Stomach (tissue), 9 donors: ENCODE data around the gene P3H3. TPM values are rescaled to one million over a fixed set of nuclear protein-coding genes. Genes with fewer than 3 reads are reported as not detected.

Experiments used
- DNase-seq, 2 donors: peaks; one replicate each; pipeline versions ENCODE4 v3.0.0 to v3.0.0-alpha.2; 2013 to 2019
- H3K27ac ChIP-seq, 5 donors: fragments of 200-600 bp in 4 of 5; sonication (generic) in 4 of 5; one replicate each; pipeline ENCODE4 v1.5.1; 2013 to 2019; ENCODE audit warnings: mild to moderate bottlenecking in 1 of 5, moderate library complexity in 1 of 5
- H3K27me3 ChIP-seq, 3 donors: fragments of 200-600 bp; sonication (generic); one replicate each; pipeline ENCODE4 v1.5.1; 2017 to 2019; ENCODE audit warnings: mixed run types in 1 of 3
- H3K36me3 ChIP-seq, 4 donors: fragments of 200-600 bp; sonication (generic); 1 replicate in 3 of 4; 2 replicates in 1 of 4; pipeline ENCODE4 v1.5.1; 2016 to 2019
- H3K4me1 ChIP-seq, 4 donors: fragments of 200-600 bp; sonication (generic); one replicate each; pipeline ENCODE4 v1.5.1; 2016 to 2019
- H3K4me3 ChIP-seq, 4 donors: fragments of 200-600 bp; sonication (generic) in 3 of 4; one replicate each; pipeline ENCODE4 v1.5.1; 2016 to 2019; ENCODE audit warnings: mild to moderate bottlenecking in 1 of 4
- H3K9me3 ChIP-seq, 4 donors: fragments of 200-600 bp; sonication (generic); one replicate each; pipeline ENCODE4 v1.5.1; 2016 to 2019
- CTCF ChIP-seq, 7 experiments: fragments of 450-650 bp in 4 of 7; fragments of 200-600 bp in 3 of 7; sonication (generic) in 3 of 7; IDR thresholded peaks; one replicate each; pipeline ENCODE4 v1.5.1; 2016 to 2019; ENCODE audit warnings: antibody characterized with exemption in 7 of 7, control low read depth in 2 of 7, mild to moderate bottlenecking in 1 of 7
- EP300 ChIP-seq: sonication (generic); formaldehyde crosslinking; IDR thresholded peaks from one replicate; pipeline ENCODE4 v1.6.1; 2017; ENCODE audit warnings: antibody characterized with exemption
- POLR2A ChIP-seq, 4 donors: fragments of 450-650 bp; IDR thresholded peaks; one replicate each; pipeline ENCODE4 v1.6.1; 2016; ENCODE audit warnings: antibody characterized with exemption in 4 of 4, control low read depth in 2 of 4, mild to moderate bottlenecking in 1 of 4, moderate library complexity in 1 of 4
- POLR2AphosphoS5 ChIP-seq, 3 donors: sonication (generic); formaldehyde crosslinking; IDR thresholded peaks; one replicate each; pipeline ENCODE4 v1.6.1; 2016; ENCODE audit warnings: antibody characterized with exemption in 3 of 3
- WGBS, 5 donors: extraction: QIAGEN DNeasy Blood & Tissue Kit in 3 of 5; methylation state at CpG; one replicate each; pipeline versions ENCODE4 v1.1.5 to v1.1.7; 2013 to 2018; 5-methylcytosine and 5-hydroxymethylcytosine counted together
- intact Hi-C: fragments of 100-400 bp; cut with DNase I; formaldehyde crosslinking; loops from one replicate; pipeline ENCODE4 v1.15.1; 2023; ENCODE audit warnings: low total_unique reads
- polyA plus RNA-seq, 3 donors: library from polyadenylated mRNA; stranded (reverse); fragments of 200-250 nt; gene quantifications; one replicate each; pipeline ENCODE4 v1.2.3, GENCODE V29; 2013
- total RNA-seq, 5 donors: library from RNA; depleted of rRNA; stranded (reverse); fragments of >200 nt; gene quantifications; one replicate each; pipeline versions ENCODE4 v1.1.0 to v1.2.3, GENCODE V29; 2014 to 2016
- donor health status: healthy with polysubstance abuse.
- donor health status: Bipolar disorder and iron deficiency.
- donor health status: healthy.

Gene P3H3
- total and polyA plus RNA-seq, 8 donors, result 7.0 to 41.1 (median 15.6) TPM

DNA sequence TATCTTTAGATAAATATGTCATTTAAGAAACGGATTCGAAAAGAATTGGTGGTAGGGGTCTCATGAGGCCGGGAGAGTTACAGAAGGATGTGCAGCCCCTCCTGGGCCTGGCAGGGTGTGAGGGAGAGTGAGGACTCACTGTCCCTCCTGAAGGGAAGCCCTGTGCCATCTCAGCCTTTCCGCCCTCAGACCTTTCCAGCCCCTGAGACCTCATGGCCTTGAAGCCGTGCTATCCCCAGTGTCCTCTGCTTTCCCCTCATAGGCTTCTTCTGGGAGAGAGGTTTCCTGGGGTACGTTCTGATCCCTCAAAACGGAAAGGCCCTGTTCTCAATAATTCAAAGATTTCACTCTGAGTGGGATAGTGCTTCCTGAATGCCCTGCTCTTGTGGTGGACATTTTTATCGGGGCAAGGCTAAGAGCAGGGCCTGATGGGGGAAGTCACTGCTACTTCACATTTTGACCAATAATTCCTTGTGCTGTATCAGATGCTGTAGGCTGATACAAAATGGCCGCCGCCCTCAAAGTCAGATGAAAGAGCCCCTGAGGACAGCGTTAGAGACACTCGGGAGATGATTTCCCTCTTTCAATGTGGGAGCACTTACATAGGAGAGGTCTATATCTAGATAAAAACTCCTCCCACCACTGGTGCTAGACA lies 37.6 kb upstream of the P3H3 start:
- H3K4me3 ChIP-seq, result no peak overlapping the region
- TF ChIP-seq POLR2A (IDR thresholded peaks at IDR 0.05), result no peak
- TF ChIP-seq CTCF (IDR thresholded peaks at IDR 0.05), result no peak
- TF ChIP-seq POLR2AphosphoS5 (IDR thresholded peaks at IDR 0.05), result no peak
- TF ChIP-seq EP300, result no peak
- H3K36me3 ChIP-seq, result no peaks in the 10 kb centered on the region
- intact Hi-C loops, result no loop called here
- no peaks in the 10 kb centered on the region for H3K9me3 ChIP-seq
- H3K27ac ChIP-seq, result peak overlapping the region in 2 of 5 donors; percentile 22 to 66
- WGBS, 5 donors, result 77 to 88% (median 84%) methylated on average over 12 of the region's 12 CpGs
- DNase-seq, result no peak
- H3K4me1 ChIP-seq, result peaks cover 0 to 15% (median 3%) of the 10 kb centered on the region in 4 donors
- H3K27me3 ChIP-seq, result no peaks in the 10 kb centered on the region

GRCh38 chr12:6791931-6792520 lies 36.2 kb upstream of the P3H3 start:
- Histone ChIP-seq H3K27ac (peak overlapping the region in 4 of 5 donors; percentile 22 to 66 (median 40)), H3K27me3 (no peaks in the 10 kb centered on the region), H3K36me3 (no peaks in the 10 kb centered on the region), H3K4me3 (peak overlapping the region in 2 of 4 donors; percentile 10 to 24), H3K9me3 (no peaks in the 10 kb centered on the region), H3K4me1 (peaks cover 0 to 15% (median 3%) of the 10 kb centered on the region in 4 donors)
- 69 to 81% (median 78%) methylated on average over 13 of the region's 13 CpGs for WGBS, 5 donors
- DNase-seq, result no peak
- intact Hi-C loops, result no loop called here
- TF ChIP-seq EP300, result no peak
- TF ChIP-seq POLR2AphosphoS5 (IDR thresholded peaks at IDR 0.05), result no peak
- no peak for TF ChIP-seq POLR2A (IDR thresholded peaks at IDR 0.05)
- no peak for TF ChIP-seq CTCF (IDR thresholded peaks at IDR 0.05)

GRCh38 chr12:6792522-6793201 lies 35.5 kb upstream of the P3H3 start:
- 23 to 34% (median 28%) methylated on average over 12 of the region's 12 CpGs for WGBS, 5 donors
- Histone ChIP-seq H3K9me3 (no peaks in the 10 kb centered on the region), H3K36me3 (no peaks in the 10 kb centered on the region), H3K4me1 (peaks cover 0 to 15% (median 3%) of the 10 kb centered on the region in 4 donors), H3K4me3 (peak overlapping the region in 2 of 4 donors; percentile 10 to 24), H3K27me3 (no peaks in the 10 kb centered on the region), H3K27ac (peak overlapping the region in 3 of 5 donors; percentile 24 to 66 (median 56))
- intact Hi-C loops, result no loop called here
- DNase-seq, result peak in 1 of 2 donors; percentile 72
- no peak for TF ChIP-seq CTCF (IDR thresholded peaks at IDR 0.05)
- no peak for TF ChIP-seq EP300
- no peak for TF ChIP-seq POLR2AphosphoS5 (IDR thresholded peaks at IDR 0.05)
- TF ChIP-seq POLR2A (IDR thresholded peaks at IDR 0.05), result no peak

DNA sequence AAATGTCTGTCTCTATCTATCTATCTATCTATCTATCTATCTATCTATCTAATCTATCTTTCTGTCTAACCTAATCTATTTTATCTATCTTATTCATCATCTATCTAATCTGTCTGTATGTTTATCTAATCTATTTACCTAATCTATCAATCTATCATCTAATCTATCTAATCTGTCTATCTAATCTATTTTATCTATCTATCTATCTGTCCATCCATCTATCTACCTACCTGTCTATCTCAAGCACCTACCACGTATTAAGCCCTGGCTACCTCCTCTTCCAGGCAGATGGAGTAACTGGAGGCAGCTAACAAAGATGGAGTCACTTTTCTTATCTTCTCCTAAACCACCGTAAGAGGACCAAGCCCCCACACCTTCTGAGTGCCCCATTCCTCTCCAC lies 33.1 kb upstream of the P3H3 start:
- H3K4me3 ChIP-seq, result no peak overlapping the region
- H3K36me3 ChIP-seq, result no peaks in the 10 kb centered on the region
- DNase-seq, result no peak
- H3K9me3 ChIP-seq, result no peaks in the 10 kb centered on the region
- intact Hi-C loops, result no loop called here
- H3K27me3 ChIP-seq, result no peaks in the 10 kb centered on the region
- H3K27ac ChIP-seq, result no peak overlapping the region
- H3K4me1 ChIP-seq, result peaks cover 0 to 10% (median 3%) of the 10 kb centered on the region in 4 donors
- TF ChIP-seq EP300 (no peak), POLR2A (IDR thresholded peaks at IDR 0.05) (no peak), POLR2AphosphoS5 (IDR thresholded peaks at IDR 0.05) (no peak), CTCF (IDR thresholded peaks at IDR 0.05) (no peak)
- 53 to 64% (median 58%) methylated on average over 2 of the region's 2 CpGs for WGBS, 5 donors
